Measurements from ENCODE around the gene PCNX3.

Gene PCNX3

GRCh38 chr11:65615229-65615949 lies at the start of gene PCNX3:
Gene PCNX3 (plus strand): TSS chr11:65615776. CDS start chr11:65616312, 536 bp downstream.
- peak; percentile 100 for DNase-seq

GRCh38 chr11:65569164-65569972 lies 46.2 kb upstream of the PCNX3 start:
- DNase-seq, result no peak

- DNase-seq, result peak; percentile 100
Observed at GRCh38 chr11:65569973-65570918, 45.3 kb upstream of the PCNX3 start, which contains the start of gene ZNRD2. Gene ZNRD2 (plus strand): TSS chr11:65570477. CDS start chr11:65570492, 15 bp downstream.

GRCh38 chr11:65571420-65571819 lies 44.2 kb upstream of the PCNX3 start:
- no peak for DNase-seq

- no peak for DNase-seq
Observed at GRCh38 chr11:65571940-65572339, 43.6 kb upstream of the PCNX3 start.

GRCh38 chr11:65572356-65573051 lies 43.1 kb upstream of the PCNX3 start, which contains the start of gene FAM89B:
Gene FAM89B (plus strand): TSS chr11:65572538. CDS start chr11:65572670, 132 bp downstream.
- peak; percentile 89 for DNase-seq

- no peak for DNase-seq
Observed at GRCh38 chr11:65573391-65574079, 42.0 kb upstream of the PCNX3 start.

GRCh38 chr11:65574109-65574810 lies 41.3 kb upstream of the PCNX3 start:
- peak; percentile 98 for DNase-seq

GRCh38 chr11:65574811-65575567 lies 40.6 kb upstream of the PCNX3 start:
- DNase-seq, result no peak

GRCh38 chr11:65575568-65576231 lies 39.9 kb upstream of the PCNX3 start, which contains the start of gene EHBP1L1:
Gene EHBP1L1 (plus strand): TSS chr11:65576053. CDS start chr11:65576303, 250 bp downstream.
- peak; percentile 83 for DNase-seq

GRCh38 chr11:65576232-65576866 lies 39.2 kb upstream of the PCNX3 start:
- DNase-seq, result no peak

GRCh38 chr11:65576867-65577755 lies 38.5 kb upstream of the PCNX3 start:
- DNase-seq, result no peak

- no peak for DNase-seq
Observed at GRCh38 chr11:65577756-65578109, 37.8 kb upstream of the PCNX3 start.

- no peak for DNase-seq
Observed at GRCh38 chr11:65578134-65578533, 37.4 kb upstream of the PCNX3 start.

GRCh38 chr11:65578667-65579066 lies 36.9 kb upstream of the PCNX3 start:
- DNase-seq, result no peak

GRCh38 chr11:65579291-65579690 lies 36.3 kb upstream of the PCNX3 start:
- DNase-seq, result no peak

- no peak for DNase-seq
Observed at GRCh38 chr11:65580031-65580692, 35.4 kb upstream of the PCNX3 start.
